OCI-LY1 (cell line): ENCODE measurements around the gene ZNF263.

ENCODE experiments used
- H2AFZ ChIP-seq: fragments of 200-600 bp; sonication (generic), shearing (Covaris generic); 2 replicates; pipeline ENCODE4 v1.6.0; 2014; ENCODE audit warnings: antibody characterized with exemption, mild to moderate bottlenecking, low read length
- H3F3A ChIP-seq: fragments of 200-600 bp; sonication (generic), shearing (Covaris generic); 2 replicates; pipeline ENCODE4 v1.6.0; 2014; ENCODE audit warnings: mild to moderate bottlenecking, antibody characterized with exemption, low read length, moderate library complexity; ENCODE audit not compliant: insufficient read depth
- H3K27ac ChIP-seq: fragments of 200-600 bp; sonication (generic); 2 replicates; pipeline ENCODE4 v1.5.1; 2014; ENCODE audit warnings: low read length, mixed run types, mild to moderate bottlenecking, low read depth; ENCODE audit not compliant: poor library complexity, severe bottlenecking
- H3K27me3 ChIP-seq: fragments of 200-600 bp; sonication (generic); 2 replicates; pipeline ENCODE4 v1.6.0; 2014; ENCODE audit warnings: antibody characterized with exemption, mild to moderate bottlenecking, low read length, moderate library complexity; ENCODE audit not compliant: insufficient read depth
- H3K36me3 ChIP-seq: fragments of 200-600 bp; sonication (generic); 2 replicates; pipeline ENCODE4 v1.6.1; 2014; ENCODE audit warnings: mild to moderate bottlenecking, antibody characterized with exemption, low read length, moderate library complexity, mixed read lengths; ENCODE audit not compliant: insufficient read depth
- H3K4me1 ChIP-seq: fragments of 200-600 bp; sonication (generic); 2 replicates; pipeline ENCODE4 v1.5.1; 2014; ENCODE audit warnings: mild to moderate bottlenecking, low read length, moderate library complexity; ENCODE audit not compliant: insufficient read depth, severe bottlenecking
- H3K4me2 ChIP-seq: fragments of 200-600 bp; sonication (generic), shearing (Covaris generic); 2 replicates; pipeline ENCODE4 v1.6.1; 2014; ENCODE audit warnings: low read length
- H3K4me3 ChIP-seq: fragments of 200-600 bp; sonication (generic); 2 replicates; pipeline ENCODE4 v1.5.1; 2014; ENCODE audit warnings: low read length, low read depth, mild to moderate bottlenecking, mixed read lengths; ENCODE audit not compliant: poor library complexity, severe bottlenecking
- H3K79me2 ChIP-seq: fragments of 200-600 bp; shearing (Covaris generic); 2 replicates; pipeline ENCODE4 v1.6.1; 2016; ENCODE audit warnings: mixed run types, low read length, mixed read lengths; ENCODE audit not compliant: insufficient read depth
- H3K9ac ChIP-seq: fragments of 200-600 bp; sonication (generic), shearing (Covaris generic); 2 replicates; pipeline ENCODE4 v1.6.1; 2014; ENCODE audit warnings: mild to moderate bottlenecking, low read length, mixed read lengths
- H3K9me2 ChIP-seq: fragments of 200-600 bp; sonication (generic), shearing (Covaris generic); 2 replicates; pipeline ENCODE4 v1.6.1; 2014; ENCODE audit warnings: low read depth, mild to moderate bottlenecking, low read length, mixed read lengths
- H3K9me3 ChIP-seq: fragments of 200-600 bp; shearing (Covaris generic); 2 replicates; pipeline ENCODE4 v1.6.1; 2014; ENCODE audit warnings: low read length, mixed read lengths
- H4K20me1 ChIP-seq: fragments of 200-600 bp; sonication (generic), shearing (Covaris generic); 2 replicates; pipeline ENCODE4 v1.6.0; 2016; ENCODE audit warnings: mild to moderate bottlenecking, low read length; ENCODE audit not compliant: insufficient read depth
- CTCF ChIP-seq: fragments of 200-600 bp; sonication (generic), shearing (Covaris generic); IDR thresholded peaks from 2 replicates; pipeline ENCODE4 v1.5.1; 2017; ENCODE audit warnings: mild to moderate bottlenecking, antibody characterized with exemption, low read length, moderate library complexity, mixed read lengths
- EZH2 ChIP-seq: fragments of 200-600 bp; sonication (generic), shearing (Covaris generic); IDR thresholded peaks from 2 replicates; pipeline ENCODE4 v1.8.0; 2017; ENCODE audit warnings: borderline replicate concordance, mixed run types, mild to moderate bottlenecking, antibody characterized with exemption, low read length, moderate library complexity, mixed read lengths

ZNF263 gene

GRCh38 chr16:3274490-3274889 lies 8.8 kb upstream of the ZNF263 start:
- no peak overlapping the region for H3K4me3 ChIP-seq
- H3K27ac ChIP-seq = no peak overlapping the region
- H3K4me2 ChIP-seq = peak overlapping the region; percentile 6; the same call in 1 of the 2 replicates
- H2AFZ ChIP-seq = no peak overlapping the region
- no peaks in the 10 kb centered on the region for H3K9me3 ChIP-seq
- no peak for TF ChIP-seq CTCF
- TF ChIP-seq EZH2 = no peak
- H3K9me2 ChIP-seq = no peaks in the 10 kb centered on the region
- H3K27me3 ChIP-seq = peaks cover 6% of the 10 kb centered on the region; the same call in 1 of the 2 replicates
- H4K20me1 ChIP-seq = no peaks in the 10 kb centered on the region
- no peaks in the 10 kb centered on the region for H3K36me3 ChIP-seq
- H3F3A ChIP-seq = no peaks in the 10 kb centered on the region
- no peaks in the 10 kb centered on the region for H3K79me2 ChIP-seq
- H3K9ac ChIP-seq = no peak overlapping the region
- H3K4me1 ChIP-seq = peaks cover 10% of the 10 kb centered on the region

- TF ChIP-seq CTCF = no peak
- TF ChIP-seq EZH2 = no peak
- H4K20me1 ChIP-seq = no peaks in the 10 kb centered on the region
Measured at GRCh38 chr16:3274947-3275346, 8.3 kb upstream of the ZNF263 start.

GRCh38 chr16:3276679-3277078 lies 6.6 kb upstream of the ZNF263 start:
- Histone ChIP-seq H3K9ac (no peak overlapping the region), H3K9me2 (no peaks in the 10 kb centered on the region), H3K27ac (no peak overlapping the region)

More at GRCh38 chr16:3274947-3275346, 8.3 kb upstream of the ZNF263 start:
- Histone ChIP-seq H3F3A (no peaks in the 10 kb centered on the region), H3K36me3 (no peaks in the 10 kb centered on the region), H3K4me2 (no peak overlapping the region; the same call in 1 of the 2 replicates), H3K9me3 (no peaks in the 10 kb centered on the region), H3K79me2 (no peaks in the 10 kb centered on the region), H3K9ac (no peak overlapping the region), H3K27ac (no peak overlapping the region), H3K4me1 (peaks cover 10% of the 10 kb centered on the region), H3K9me2 (no peaks in the 10 kb centered on the region), H2AFZ (no peak overlapping the region), H3K27me3 (peaks cover 6% of the 10 kb centered on the region; the same call in 1 of the 2 replicates), H3K4me3 (no peak overlapping the region)

More at GRCh38 chr16:3276679-3277078, 6.6 kb upstream of the ZNF263 start:
- no peak for TF ChIP-seq CTCF
- no peak for TF ChIP-seq EZH2
- H3K79me2 ChIP-seq = no peaks in the 10 kb centered on the region
- no peak overlapping the region for H3K4me2 ChIP-seq
- H3K9me3 ChIP-seq = no peaks in the 10 kb centered on the region
- no peak overlapping the region for H3K4me3 ChIP-seq
- no peaks in the 10 kb centered on the region for H3K36me3 ChIP-seq
- peaks cover 6% of the 10 kb centered on the region; the same call in 1 of the 2 replicates for H3K27me3 ChIP-seq
- no peak overlapping the region for H2AFZ ChIP-seq
- peaks cover 10% of the 10 kb centered on the region for H3K4me1 ChIP-seq
- H4K20me1 ChIP-seq = no peaks in the 10 kb centered on the region
- no peaks in the 10 kb centered on the region for H3F3A ChIP-seq
